T-helper 1 cell treated with Interleukin-12 subunit alpha and Interleukin-12 subunit beta and Interleukin-4 antibody, amounts not matched to agents 30 ng/mL and 1 ng/mL, for 36 hours (primary cell): ENCODE measurements around the gene ESPNL. TPM values are rescaled to one million over a fixed set of nuclear protein-coding genes. Genes with fewer than 3 reads are reported as not detected.

Source experiments
- intact Hi-C: fragments of 100-400 bp; cut with micrococcal nuclease; formaldehyde crosslinking; loops from one replicate; pipeline ENCODE4 v1.15.1; 2024
- total RNA-seq: library from RNA; stranded (reverse); gene quantifications from 2 replicates; pipeline ENCODE4 v1.2.3, GENCODE V29; 2022

The ESPNL gene
- total RNA-seq, 1 donor from 2014 or later = 0.15 TPM

- intact Hi-C loops = no loop called here
Observed at GRCh38 chr2:238155761-238156694, 55.9 kb downstream of the ESPNL start.

GRCh38 chr2:238157506-238158017, 57.4 kb downstream of the ESPNL start:
- intact Hi-C loops = loop anchor here (1.0 kb wide), 1 partner anchor 299 kb away; no protein-coding TSS in a partner anchor

DNA sequence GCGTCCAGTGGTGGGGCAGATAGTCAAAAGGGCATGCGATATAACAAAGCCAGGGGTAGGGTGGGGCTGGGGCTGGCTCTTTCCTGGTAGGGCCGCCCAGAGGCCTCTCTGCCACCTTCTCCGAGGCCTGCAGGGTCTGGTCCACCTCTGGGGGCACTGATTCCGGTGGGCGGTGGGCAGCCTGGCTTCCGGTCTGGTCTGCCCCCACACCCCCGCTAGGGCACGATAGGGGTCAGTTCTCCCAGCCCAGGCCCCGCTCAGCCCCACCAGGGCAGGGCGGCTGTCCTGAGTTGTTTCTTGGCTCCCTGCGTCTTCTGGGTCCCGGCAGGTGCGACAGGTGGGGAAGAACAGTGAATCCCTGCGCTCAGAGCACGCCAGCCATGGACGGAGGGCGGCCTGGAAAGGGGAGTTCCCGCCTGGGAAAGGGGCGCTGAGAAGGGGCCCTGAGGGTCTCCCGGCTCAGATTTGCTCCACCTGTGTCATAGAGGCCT, 57.9 kb downstream of the ESPNL start:
- intact Hi-C loops = loop anchor here (1.0 kb wide), 1 partner anchor 300 kb away; no protein-coding TSS in a partner anchor

GRCh38 chr2:238158509-238159070, 58.5 kb downstream of the ESPNL start, which contains the start of gene ERFE:
Gene ERFE (plus strand): TSS chr2:238158970. CDS start chr2:238159008, 38 bp downstream.
- intact Hi-C loops = loop anchor here (1.0 kb wide), 2 partner anchors 105 to 300 kb away; no protein-coding TSS in a partner anchor

GRCh38 chr2:238159071-238159539, 59.0 kb downstream of the ESPNL start:
- intact Hi-C loops = loop anchor here (1.0 kb wide), 1 partner anchor 104 kb away; no protein-coding TSS in a partner anchor

DNA sequence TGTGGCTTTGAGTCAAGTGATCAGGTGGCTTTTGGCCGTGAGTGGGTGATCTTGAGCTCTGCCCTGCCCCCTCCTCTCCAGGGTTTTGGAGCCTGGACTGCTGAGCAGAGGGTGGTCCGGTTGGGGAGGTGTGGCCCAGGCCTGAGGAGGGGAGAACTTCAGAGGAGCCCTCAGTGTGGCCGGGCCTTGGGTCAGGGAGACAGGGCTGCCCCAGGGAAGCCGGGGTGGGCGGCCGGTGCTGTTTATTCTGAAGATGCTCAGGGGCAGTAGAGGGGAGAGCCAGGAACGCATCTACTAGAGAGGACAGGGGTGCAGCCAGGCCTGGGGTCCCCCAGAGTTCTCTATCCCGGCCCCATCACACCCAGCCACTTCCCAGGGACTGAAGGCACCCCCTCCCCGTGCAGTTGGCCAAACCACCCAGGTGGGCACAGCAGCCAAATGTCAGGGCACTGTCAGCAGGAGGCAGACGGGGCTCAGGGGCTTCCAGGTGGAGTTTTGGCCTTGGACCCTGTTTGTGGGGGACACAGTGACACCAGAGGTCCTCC, 59.6 kb downstream of the ESPNL start:
- intact Hi-C loops = loop anchor here (1.0 kb wide), 1 partner anchor 104 kb away; no protein-coding TSS in a partner anchor

GRCh38 chr2:238160206-238161129, 60.3 kb downstream of the ESPNL start:
- intact Hi-C loops = no loop called here

DNA sequence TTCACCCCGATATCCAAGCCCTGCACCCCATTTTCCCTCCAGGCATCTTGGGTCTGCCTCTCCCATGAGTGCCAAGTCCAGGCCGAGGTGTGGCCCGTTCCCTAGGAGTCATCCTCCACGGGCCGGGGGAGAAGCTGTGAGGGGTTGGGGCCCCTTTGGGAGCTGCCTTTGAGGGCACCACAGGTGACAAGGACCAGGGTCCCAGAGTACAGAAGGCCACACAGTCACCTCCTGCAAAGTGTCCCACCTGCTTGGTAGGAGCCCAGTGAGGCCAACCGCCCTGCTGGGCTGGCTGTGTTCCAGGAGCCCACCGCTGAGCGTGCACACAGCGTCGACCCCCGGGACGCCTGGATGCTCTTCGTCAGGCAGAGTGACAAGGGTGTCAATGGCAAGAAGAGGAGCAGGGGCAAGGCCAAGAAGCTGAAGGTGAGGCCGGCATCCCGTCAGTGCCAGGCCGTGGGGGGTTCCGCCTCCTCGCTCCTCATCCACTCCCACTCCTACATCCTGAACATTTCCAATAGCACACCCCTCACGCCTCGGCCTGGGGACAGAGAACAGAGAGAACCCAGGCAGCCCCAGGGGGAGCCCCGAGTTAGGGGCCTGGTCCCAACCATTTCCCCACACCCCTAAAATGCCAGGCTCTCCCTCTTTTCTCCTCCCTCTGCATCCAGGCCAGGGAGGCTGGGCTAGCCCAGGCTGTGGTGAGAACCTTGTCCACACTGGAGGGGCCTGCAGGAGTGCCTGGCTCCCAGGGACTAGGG, 61.3 kb downstream of the ESPNL start:
- intact Hi-C loops = no loop called here

- intact Hi-C loops = no loop called here
Observed at GRCh38 chr2:238162251-238162845, 62.2 kb downstream of the ESPNL start.

DNA sequence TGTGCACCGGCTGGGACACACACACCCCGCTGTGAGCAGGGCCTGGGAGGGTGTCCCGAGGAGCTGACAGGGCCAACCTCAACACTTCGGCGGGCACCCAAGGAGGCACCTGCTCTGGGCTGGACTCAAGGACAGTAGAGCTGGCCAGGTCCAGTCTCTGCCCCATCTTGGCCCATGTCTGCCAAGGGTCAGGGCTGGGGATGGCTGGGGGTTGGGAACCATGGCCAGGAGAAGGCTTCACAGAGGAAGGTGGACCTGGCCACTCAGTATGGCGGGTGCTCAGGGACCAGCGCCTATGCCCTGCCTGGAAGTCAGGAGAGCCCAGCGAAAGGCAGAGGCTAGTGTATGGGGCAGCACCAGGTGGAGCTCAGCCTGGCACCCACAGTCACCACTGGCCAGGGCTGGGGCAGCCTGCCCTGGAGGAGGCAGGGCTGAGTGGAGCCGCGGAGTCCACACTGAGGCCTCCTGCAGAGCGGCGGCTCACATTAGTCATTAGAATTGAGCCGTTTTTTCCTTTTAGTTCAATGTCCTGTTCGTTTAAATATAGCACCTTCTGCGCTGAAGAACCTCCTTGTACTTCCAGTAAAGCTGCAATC, 62.8 kb downstream of the ESPNL start:
- intact Hi-C loops = no loop called here

DNA sequence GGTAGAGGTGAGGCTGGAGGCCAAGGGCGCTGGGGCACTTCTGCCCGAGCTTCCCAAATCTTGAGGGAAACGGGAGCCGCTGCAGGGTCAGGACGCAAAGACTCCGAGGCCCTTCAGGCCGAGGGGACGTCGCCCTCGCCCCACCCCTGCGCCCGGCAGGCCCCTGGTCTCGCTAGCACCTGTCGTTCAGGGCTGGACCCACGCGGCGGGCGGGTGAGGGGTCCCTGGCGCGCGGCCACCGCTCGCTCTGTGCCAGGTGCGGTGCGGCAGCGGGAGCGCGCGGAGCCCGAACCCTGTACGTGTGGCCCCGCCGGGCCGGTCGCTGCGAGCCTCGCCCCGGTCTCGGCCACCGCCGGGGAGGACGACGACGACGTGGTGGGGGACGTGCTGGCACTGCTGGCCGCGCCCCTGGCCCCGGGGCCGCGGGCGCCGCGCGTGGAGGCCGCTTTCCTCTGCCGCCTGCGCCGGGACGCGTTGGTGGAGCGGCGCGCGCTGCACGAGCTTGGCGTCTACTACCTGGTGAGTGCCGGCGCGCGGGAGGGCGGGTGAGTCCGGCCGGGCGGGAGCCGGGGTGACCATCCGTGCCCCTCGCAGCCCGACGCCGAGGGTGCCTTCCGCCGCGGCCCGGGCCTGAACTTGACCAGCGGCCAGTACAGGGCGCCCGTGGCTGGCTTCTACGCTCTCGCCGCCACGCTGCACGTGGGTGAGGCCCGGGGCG, 63.5 kb downstream of the ESPNL start:
- intact Hi-C loops = no loop called here

DNA sequence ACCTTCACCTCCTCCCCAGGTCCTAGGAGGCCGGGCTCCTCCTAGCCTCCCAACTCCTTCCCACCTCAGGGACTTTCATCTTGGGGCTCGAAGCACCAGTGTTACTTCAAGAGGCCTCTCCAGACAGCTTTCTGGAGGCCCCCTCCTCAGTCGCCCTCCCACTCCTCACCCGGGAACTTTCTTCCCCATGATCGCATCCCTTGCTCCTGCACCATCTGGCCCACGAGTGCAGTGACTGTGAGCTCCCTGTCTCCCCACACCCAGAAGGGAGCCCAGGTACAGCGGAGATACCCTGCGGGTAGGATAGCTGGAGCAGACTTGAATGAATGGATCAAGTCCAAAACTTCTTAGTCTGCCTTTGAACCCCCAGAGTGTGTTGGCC, 64.8 kb downstream of the ESPNL start:
- intact Hi-C loops = no loop called here

DNA sequence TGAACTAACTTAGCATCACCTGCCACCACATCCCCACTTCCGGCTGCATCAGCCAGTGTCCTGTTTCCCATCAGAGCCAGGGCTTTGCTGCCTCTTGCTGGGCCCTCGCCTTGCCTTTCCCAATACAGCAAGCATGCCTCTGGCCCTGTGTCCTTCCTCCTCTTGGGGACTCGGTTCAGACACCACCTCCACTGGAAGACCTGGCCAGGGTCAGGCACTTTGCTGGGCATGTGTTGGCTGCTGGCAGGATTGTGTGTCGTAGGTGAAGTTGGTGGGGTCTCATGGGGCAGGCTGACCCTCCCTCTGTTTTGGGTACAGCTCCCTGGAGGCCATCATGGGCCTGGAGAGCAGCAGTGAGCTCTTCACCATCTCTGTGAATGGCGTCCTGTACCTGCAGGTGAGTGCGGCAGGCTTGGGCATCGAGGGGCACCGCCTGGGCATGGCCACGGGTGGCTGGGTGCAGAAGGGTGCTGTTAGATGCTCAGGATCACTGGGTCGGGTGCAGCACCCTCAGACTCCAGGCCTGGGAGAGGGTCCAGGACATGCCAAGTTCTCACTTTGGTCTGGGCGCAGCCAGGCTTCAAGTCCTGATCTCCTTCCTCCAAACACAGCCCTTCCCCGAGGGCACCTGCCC, 65.3 kb downstream of the ESPNL start:
- intact Hi-C loops = no loop called here

DNA sequence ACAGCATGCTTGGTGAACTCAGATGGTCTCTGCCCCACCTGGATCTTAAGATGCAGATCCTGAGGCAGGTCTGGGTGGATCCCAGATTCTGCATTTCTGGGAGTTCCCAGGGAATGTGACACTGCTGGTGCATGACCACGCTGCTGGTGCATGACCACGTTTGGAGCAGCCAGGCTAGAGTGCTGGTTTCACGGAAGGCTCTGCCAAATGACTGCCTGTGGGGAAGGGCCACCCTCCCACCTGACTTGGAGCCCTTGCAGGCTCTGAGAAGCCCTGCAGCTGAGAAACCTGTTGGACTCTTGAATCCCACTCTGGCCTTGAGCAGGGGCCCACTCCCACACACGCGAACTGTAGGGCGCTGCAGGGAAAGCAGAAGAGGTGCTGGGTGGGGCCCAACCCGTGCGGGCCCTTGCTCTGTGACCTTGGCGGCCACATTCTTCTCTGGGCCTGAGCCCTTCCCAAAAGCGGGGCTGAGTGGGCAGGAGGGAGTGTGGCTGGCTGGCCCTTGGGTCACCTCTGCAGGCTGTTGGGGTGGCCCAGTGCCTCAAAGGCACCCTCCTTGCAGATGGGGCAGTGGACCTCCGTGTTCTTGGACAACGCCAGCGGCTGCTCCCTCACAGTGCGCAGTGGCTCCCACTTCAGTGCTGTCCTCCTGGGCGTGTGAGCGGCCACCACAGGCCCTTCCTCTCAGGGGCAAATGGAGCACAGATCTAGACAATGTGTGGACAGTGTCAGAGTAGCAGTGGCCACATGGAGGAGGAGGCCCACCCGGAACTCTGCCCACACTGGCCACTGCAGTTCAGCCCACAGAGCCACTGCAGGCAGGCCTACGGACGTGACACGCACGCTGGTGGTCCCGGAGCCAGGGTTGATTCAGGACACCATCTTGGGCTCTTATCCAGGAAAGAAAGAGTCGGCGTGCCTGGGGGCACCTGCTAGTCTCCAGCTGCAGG, 66.5 kb downstream of the ESPNL start:
- intact Hi-C loops = no loop called here

- intact Hi-C loops = no loop called here
Observed at GRCh38 chr2:238167344-238167715, 67.2 kb downstream of the ESPNL start.

GRCh38 chr2:238167761-238168160, 67.6 kb downstream of the ESPNL start:
- intact Hi-C loops = no loop called here
